NCI-H524 (cell line): ENCODE results near the gene DIRAS1.
A peak's percentile ranks its signal among the peaks of the same experiment; 100 is the strongest.

Experiments
- DNase-seq, 2 experiments: peaks; one replicate each; lab custom pipeline; 2025; lab: John Stamatoyannopoulos, UW

The DIRAS1 gene, protein sequence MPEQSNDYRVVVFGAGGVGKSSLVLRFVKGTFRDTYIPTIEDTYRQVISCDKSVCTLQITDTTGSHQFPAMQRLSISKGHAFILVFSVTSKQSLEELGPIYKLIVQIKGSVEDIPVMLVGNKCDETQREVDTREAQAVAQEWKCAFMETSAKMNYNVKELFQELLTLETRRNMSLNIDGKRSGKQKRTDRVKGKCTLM

DNA sequence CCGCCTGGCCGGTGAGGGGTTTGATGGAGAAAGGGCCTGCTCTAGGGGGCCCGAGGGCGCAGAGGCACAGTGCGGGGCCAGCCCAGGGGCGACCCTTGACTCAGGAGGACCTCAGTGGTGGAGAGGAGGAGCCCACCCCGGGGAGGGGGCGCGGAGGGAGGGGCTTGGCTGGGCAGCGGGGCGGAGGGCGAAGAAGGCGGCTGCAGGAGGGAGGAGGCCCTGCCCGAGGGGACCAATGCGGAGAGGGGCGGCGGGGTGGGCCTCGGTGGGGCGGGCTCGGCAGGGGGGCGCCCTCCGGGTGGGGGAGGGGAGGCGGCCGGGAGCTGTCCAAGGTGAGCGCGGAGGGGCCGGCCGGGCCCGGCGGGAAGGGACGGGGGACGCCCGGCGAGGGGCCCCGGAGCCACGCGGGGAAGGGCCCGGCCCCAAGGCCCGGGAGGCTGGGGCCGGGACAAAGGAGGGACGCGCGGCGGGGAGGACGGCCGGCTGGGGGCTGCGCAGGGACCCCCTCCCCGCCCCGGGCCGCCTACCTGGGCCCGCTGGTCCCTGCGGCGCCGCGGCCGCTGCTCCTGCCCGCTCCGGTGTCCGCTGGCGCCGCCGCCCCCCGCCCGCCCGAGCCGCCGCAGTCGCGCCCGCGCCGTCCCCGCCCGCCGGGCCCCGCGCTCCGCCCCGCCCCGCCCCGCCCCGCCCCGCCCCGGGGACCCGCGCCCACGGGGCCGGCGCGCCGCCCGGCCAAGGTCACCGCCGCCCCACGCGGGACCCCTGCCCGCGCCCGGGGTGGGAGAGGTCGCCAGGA, at the start of gene DIRAS1:
Gene DIRAS1, minus strand, starts transcription at position 596 of the 793 bp plus-strand sequence. CDS start 3,566 bp downstream, outside the sequence.
- no peak for DNase-seq

DNA sequence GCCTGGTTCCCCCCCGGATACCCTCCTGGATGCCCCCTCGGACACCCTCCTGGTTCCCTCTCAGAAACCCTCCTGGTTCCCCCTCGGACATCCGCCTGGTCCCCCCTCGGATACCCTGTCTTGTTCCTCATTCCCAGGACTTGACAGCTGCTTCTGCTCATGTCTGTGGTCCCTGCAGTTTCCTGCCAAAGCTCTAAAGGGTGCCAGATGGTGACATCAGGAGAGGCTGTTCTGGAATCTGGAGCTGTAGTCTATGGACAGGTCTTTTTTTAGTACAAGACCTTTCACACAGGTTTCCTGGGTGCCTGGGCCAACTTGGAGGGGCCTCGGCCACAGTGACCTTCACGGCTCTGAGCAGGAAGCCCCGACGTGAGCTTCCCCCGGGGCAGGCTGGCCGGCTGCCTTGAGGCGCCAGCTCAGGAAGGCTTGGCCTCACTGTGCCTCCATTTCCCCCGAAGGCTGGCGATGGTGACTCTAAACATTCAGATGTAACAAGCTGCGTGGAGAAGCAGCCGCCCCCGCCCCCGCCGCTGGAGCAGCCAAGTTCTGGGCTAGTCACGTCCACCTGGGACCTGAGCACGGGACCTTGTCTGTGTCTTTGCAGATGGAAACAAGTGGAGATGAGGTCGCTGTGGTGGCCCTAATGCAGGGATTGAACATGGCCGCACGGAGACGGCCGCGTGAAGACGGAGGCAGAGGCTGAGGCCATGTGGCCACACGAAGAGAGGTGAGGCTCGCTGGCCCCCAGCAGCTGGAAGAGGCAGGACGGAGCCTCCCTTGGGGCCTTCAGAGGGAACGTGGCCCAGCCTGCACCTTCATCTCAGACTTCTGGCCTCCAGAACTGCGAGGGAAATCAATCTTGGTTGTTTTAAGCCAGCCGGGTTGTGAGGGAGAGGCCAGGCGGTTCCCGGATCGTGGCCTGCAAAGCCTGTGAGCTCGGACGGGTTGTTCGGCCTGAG, 49.2 kb upstream of the DIRAS1 start:
- DNase-seq: peak in 1 of 2 experiments; percentile 39

DNA sequence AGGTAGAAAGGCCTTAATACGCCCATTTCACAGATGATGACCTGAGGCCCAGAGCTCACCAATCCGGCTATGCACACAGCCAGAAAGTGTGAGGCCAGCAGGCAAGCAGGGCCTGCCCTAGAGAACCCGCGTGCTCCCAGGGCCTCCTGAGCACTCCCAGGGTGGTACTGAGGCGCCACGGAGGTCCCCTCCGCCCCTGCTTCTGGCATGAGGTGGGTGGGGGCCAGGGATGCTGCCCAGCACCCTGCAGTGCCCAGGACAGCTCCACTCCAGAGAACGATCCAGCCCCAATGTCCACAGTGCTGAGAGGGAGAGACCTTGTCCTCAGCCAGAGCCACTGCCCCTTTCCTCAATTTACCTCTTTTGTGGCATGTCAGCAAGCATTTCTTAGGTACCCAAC, 48.0 kb upstream of the DIRAS1 start:
- DNase-seq: no peak

DNA sequence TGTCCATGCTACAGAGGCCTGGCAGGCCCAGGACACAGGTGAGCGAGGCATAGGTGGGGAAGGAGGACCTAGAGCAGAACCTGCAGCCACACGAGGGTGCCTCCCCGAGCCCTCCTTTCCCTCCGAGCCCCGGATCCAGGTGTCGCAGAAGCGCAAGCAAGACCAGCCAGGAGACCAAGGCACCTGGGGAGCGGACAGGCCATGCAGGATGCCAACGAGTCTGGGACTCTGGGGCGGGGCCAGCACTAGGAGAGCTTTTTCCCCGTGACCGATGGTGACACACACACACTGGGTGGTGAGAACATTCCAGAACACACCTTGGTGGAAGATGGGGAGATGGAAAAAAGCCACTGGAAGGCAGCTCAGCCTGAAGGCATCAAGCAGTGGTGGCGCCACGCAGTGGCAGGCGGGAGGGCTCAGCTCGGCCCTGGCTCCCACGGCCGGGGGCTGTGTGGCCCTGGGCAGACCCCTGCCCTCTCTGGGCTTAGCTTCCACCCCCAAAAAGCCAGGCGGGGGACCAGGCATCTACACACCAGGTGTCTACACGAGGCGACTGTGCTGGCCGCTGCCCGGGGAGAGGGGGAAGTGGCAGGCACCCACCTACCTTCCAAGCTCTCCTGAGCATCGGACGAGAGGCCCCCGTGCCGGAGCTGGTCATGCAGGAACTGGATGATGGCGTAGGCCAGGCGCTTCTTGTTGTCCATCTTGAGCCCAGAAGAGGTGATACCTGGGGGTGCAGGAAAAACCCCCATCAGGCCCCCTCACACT, 47.4 kb upstream of the DIRAS1 start:
- DNase-seq: no peak

DNA sequence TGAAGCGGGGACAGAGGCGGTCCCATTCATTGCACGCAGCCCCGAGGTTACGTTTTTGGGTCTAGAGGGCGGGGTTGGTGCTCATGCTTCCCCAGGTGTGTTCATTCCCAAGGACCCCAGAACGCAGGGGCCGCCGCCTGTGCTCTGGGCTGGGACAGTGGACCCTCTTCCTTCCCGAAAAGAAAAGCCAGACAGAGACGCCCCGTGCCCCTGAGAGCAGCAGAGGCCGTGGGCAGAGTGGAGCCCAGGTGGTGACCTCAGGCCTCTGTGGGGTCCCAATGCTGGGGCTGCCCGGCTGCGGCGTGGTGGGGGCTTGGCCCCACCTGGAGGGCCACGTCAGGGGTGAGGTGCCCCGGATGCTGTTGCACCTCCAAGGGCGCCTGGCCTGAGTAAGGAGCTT, 46.5 kb upstream of the DIRAS1 start:
- DNase-seq: no peak

DNA sequence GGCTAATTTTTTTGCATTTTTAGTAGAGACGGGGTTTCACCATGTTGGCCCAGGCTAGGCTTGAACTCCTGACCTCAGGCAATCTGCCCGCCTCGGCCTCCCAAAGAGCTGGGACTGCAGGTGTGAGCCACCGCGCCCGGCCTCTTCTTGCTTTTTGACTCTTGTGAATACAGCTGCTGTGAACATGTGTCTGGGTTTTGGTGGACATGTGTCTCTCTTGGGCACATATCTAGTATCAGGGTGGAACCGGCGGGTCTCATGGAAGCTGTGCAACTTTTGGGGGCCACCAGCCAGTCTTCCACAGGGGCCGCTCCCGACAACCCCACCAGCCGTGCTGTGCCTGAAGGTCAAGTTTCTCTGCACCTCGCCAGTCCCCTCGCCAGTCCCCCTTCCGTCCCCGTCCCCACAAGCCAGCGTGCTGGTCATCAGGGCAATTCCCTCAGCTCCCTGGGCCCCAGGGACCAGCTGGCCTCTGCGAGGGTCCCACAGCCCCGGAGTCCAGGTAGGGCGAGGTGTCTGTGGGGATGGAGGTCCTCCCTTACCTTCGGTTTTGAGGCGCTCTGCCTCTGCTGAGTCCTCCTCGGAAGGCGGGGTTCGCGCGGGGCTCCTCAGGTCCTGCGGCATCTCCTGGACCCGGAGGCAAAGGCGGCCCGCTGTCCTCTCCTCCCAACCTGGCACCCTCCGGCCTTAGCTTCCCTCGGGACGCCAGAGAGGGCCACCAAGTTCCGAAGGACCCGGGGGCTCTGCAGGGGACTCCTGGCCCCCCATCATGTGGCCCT, 45.6 kb upstream of the DIRAS1 start:
- no peak for DNase-seq

DNA sequence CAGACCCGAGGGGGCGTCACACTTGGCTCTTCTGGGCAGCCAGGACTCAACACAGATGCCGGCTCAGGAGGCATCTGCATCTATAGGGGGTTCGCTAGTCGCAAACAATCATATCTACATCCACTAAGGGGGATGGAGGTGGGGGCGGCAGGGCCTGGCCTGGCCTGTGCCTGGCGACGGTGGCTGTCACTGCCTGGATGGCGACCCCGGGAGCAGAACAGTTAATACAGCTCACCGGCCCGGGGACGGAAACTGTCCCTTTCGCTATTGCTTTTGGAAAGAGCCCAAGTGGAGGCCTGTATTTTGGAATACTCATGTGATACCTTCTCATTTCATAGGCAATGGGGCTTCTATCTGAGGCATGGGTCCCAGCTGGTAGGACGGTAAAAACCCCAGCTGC, 44.2 kb upstream of the DIRAS1 start:
- DNase-seq: no peak

DNA sequence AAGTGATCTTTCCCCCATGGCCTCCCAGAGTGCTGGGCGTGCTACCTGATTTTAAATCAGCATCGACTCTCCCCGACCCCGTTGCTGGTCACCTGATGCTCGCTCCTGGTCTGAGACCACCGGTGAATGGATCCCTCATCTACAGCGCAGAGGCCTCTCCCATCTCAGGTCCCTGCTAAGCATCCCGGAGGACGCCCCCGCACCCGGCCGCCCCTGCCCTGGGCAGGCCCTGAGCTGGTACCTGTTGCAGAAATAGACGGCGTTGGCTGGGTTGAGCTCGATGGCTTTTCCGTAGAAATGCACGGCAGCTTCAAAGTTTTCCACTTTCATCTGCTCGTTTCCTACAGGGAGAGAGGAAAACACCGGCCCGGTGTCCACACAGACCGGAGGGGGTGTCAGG, 43.8 kb upstream of the DIRAS1 start:
- no peak for DNase-seq

DNA sequence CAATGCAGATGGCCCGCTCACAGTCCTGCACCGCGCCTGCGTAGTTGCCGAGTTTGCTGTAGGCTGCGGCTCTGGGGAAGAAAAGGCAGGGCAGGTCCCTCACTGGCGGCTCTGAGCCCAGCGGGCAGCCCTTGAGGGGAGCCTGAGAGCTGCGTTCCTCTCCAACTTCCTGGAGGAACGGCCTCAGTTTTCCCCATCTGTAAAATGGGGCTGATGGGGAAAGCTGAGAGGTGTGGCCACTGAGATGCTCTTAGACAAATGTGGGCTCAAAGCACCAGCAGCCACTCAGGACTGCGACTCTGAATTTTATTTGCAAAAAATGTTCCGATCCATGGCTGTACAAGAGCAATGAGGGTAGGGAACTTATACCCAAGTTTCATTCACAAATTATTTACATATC, 42.5 kb upstream of the DIRAS1 start:
- no peak for DNase-seq

DNA sequence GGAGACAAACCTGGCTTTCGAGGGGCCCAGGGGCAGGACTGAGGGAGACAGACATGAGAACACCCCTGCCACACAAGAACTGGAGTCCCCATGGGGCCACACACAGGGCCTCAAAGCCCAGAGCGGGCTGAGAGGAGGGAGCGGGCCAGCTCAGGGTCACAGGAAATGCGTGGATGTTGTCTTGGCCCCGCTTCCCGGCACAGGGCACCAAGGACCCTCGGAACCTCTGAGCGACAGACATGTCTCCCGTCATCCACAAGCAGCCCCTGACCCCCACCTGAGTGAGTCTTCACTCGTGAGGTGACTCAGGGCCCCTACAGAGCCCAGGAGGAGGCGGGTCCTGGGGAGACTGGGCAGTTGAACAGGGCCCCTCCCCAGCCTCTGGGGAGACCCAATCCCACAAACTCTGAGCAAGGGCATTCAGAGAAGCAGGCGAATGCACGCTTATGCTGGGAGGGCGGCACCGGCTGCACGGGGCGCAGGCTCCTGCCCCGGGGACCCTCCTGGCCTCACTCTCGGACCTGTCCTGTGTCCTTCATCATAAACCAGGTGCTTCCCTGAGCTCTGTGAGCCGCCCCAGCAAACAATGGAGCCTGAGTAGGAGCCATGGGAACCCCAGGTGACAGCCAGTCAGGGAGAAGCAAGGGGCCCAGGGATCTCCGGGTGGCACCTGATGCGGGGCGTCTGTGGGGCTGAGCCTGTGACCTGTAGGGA, 41.8 kb upstream of the DIRAS1 start:
- DNase-seq: no peak

DNA sequence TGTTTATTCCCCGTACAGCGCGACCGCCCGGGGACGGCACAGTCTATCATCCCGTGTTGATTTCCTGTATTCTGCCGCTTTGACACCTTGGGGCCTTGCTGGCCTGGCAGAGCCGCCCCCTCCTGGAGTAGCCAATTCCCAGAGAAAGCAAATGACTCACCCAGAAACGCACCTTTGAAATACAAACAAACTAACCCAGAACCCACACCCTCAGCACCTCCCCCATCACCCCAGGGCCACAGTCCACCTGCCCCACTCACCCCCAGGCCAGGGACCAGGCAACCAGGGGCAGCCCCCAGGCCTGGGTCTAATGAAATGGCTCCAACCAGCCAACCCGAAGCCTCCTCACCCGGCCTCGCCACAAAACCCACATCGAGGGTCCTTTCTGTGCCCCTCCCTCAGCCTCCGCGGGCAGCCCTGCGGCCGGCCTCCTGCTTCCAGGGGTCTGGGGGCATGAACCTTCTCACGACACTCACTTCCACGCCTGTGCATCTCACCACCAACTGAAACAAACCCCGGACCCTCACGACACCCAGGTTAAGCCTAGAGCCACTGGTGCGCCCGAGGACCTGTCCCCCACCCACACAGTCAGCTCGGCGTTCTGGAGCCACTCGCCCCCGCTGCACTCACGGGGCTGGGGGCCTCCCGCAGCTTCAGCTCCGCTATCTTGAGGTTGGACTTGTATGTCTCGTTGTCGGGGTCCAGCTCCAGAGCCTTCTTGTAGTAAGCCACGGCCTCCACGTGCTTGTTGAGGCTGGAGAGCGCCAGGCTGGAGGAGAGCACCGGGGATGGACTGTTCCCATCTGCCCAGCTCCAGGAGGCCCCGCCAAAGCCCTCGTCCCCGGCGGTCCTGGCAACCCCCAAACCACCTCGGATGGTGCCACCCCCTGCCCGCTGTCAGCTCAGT, 41.0 kb upstream of the DIRAS1 start:
- DNase-seq: no peak

DNA sequence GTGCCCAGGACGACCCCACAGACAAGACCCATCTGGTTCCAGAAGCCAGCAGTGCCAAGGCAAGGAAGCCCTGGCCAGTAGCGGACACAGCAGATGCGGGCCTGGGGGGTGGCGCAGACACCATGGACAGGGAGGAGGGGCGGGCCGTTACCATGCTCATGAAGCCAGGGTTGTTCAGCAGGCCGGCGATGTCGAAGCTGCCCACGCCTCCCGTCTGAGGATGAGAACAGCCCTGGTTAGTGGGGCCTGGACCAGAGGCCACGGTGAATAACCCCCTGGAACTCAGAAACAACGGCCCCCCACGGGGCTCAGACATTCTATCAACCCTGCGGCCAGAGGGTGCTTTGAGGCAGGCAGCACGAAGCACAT, 40.1 kb upstream of the DIRAS1 start:
- no peak for DNase-seq

DNA sequence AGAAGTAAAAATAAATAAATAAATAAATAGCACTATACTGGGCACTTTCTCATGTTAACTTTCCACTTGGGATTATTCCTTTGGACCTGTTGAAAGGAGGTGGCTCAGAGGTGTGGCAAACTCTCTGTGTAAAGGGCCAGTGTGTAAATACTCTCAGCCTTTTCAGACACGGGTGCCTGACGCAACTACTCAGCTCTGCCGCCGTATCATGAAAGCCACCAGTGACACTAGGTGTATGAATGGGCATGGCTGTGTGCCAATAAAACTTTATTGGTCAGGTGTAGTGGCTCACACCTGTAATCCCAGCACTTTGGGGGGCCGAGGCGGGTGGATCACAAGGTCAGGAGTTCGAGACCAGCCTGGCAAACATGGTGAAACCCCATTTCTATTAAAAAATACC, 38.8 kb upstream of the DIRAS1 start:
- no peak for DNase-seq

DNA sequence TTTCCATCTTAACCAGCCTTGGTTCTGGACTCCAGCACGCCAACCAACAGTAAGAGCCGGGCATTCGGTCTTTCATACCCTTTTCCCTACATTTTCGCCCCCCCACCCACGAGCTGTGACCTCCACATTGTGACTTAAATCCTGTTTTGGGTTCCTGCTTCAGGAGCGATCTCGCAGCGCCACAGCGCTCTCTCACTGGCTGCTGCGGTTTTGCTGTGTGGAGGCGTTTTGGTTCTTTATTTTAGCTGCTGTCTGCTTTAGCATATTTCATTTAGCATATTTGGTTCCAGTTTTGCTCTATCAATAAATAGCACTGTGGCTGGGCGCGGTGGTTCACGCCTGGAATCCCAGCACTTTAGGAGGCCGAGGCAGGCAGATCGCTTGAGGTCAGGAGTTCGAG, 38.2 kb upstream of the DIRAS1 start:
- no peak for DNase-seq

DNA sequence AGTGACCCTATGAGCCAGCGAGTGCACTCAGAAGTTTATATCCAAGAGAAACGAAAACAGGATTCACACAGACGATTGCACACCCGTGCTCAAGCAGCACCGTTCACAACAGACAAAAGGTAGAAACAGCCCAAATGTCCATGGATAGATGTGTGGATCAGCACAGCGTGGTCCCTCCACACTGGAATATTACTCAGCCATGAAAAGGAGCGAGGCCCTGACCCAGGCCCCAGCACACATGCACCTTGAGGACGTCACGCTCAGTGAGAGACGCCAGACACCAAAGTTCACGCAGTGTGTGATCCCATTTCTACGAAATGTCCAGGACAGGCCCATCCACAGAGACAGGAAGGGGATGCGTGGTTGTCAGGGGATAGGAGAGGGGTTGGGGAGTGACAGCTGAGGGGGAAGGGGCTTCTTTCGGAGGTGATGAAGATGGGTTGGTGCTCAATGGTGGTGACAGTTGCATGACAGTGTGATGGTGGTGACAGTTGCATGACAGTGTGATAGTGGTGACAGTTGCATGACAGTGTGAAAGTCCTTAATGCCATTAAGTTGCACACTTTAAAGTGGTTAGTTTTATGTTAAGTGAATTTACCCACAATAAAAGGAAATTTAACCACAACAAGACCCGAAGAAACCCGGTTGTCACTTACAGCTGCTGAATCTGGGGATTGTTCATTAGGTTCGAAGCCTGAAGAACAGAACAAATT, 37.6 kb upstream of the DIRAS1 start:
- no peak for DNase-seq

DNA sequence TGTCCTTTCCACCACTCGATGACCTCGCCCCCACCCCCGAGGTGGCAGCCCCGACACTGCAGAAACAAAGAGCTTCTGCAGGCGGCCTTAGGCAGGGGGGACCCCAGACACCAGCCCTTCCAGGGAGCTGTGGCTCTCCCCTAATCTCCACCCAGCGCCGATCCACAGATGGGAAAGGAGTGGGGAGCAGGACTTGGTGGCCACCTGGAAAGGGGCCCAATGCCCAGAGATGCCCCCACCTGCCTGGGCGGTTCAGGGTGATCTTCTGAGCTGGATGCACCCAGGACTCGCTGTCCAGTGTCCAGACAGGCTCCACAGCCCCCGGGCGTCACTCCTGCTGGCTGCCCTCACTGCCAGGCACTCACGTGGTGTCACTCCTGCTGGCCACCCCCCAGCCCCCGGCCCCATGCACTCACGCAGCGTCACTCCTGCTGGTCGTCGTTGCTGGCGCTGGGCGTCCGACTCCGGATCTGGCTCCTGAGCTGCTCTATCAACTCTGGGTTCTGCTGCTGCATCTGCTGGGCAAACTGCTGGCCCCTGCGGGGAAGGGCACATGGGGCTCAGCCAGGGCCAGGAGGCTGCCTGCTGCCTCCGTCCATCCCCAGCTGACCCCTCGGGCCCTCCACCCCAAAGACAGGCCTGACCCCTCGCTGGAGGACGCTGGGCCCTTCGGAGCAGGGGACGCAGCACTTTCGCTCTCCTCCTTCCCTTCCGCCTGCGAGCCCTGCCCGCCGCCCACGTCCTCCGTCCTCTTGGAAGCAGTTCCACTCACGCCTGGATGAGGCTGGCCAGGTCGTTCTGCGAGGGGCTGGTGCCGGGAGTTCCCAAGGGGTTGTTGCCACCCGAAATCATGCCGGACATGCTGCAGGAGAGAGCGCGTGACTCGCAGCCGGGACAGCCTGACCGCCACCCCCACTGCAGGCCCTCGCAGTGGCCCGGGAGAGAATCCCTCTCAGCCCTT, 36.0 kb upstream of the DIRAS1 start:
- DNase-seq: no peak

DNA sequence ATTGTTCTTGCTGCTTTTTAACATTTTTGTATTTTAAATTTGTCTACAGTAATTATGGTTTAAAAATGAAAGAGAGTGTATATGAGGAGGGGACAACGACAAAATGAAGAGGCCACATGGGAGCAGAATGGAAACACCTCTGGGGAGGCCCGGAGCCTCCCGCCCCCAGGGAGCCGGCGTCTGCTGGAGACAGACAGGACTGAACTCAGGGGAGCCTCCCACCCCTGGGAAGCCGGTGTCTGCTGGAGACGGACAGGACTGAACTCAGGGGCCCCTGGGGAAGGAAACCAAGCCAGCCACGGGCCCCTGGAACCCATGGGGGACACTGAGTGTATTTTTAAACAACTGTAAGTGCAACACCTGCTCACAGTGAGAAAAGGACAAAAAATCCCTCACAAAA, 35.3 kb upstream of the DIRAS1 start:
- no peak for DNase-seq

DNA sequence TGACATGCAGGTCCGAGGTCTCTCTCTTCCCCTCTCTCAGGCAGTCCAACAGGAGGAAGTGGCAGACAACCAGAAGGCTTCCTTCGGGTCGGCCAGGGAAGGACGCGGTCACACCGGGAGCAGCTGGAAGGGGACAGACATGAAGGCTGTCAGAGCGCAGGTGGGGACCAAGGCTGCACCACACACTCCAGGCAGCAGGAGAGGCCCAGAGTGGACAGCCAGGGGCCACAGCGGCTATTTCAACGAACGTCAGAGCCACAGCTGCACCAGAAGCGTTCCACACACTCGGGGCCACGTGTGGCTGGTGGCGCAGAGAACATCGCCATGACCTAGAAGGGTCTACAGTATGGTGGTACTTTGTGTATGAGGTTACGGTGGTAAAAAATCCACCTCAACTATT, 34.6 kb upstream of the DIRAS1 start:
- DNase-seq: no peak
